HepG2 (cell line): Measurements from ENCODE around the gene HSD11B1. TPM values are rescaled to one million over a fixed set of nuclear protein-coding genes. Genes with fewer than 3 reads are reported as not detected.

ENCODE experiments used
- ATAC-seq: fragments of 200-7000 bp; cut with Tn5 transposase; 3 replicates; pipeline ENCODE4 v1.9.1; 2020; ENCODE audit warnings: mild to moderate bottlenecking, moderate library complexity
- BruUV-seq: library from RNA; stranded (reverse); fragments of 400-500 nt; replicated peaks from 2 replicates; lab custom pipeline; 2021; lab: Mats Ljungman, UMichigan
- CTCF ChIA-PET: fragments of 300-600 bp; formaldehyde crosslinking; extraction: SDS; loops from one replicate; lab custom pipeline; 2021; ENCODE audit warnings: low total read pairs, inconsistent platforms, low intra/inter-chr PET ratio; lab: Yijun Ruan, JAX
- POLR2A ChIA-PET: fragments of 350-600 bp; sonication (Branson Sonifier 250); formaldehyde crosslinking; loops from one replicate; lab custom pipeline; 2020; ENCODE audit warnings: antibody characterized with exemption, inconsistent platforms; lab: Yijun Ruan, JAX
- DNase-seq: peaks from one replicate; pipeline ENCODE4 v3.0.0-alpha.2; 2015; ENCODE audit warnings: low spot score
- FAIRE-seq: peaks from 3 replicates; lab custom pipeline; 2011; peaks lifted over from hg19 to GRCh38; lab: Jason Lieb, UNC
- H2AFZ ChIP-seq: one replicate; pipeline ENCODE4 v1.6.1; 2011; ENCODE audit warnings: low read length, inconsistent platforms
- H3K27ac ChIP-seq: fragments of 300-600 bp; 3 replicates; pipeline ENCODE4 v1.8.0; 2011; ENCODE audit warnings: mixed run types, mild to moderate bottlenecking, mixed read lengths, low read length, inconsistent platforms; ENCODE audit not compliant: insufficient read depth; ENCODE audit errors: extremely low read length
- H3K27me3 ChIP-seq, 2 experiments: fragments of 200-600 bp in 1 of 2; 2 replicates in 1 of 2; 3 replicates in 1 of 2; pipeline versions ENCODE4 v1.6.0 to v1.8.0; 2011; ENCODE audit warnings: low read length in 2 of 2, mild to moderate bottlenecking in 2 of 2, moderate library complexity in 2 of 2, inconsistent platforms in 1 of 2; ENCODE audit not compliant: insufficient read depth in 2 of 2, control insufficient read depth in 1 of 2
- H3K36me3 ChIP-seq, 2 experiments: fragments of 200-600 bp in 1 of 2; replicated peaks in 1 of 2; 2 replicates in 1 of 2; 3 replicates in 1 of 2; pipeline versions ENCODE4 v1.5.1 to v1.8.0; 2011; ENCODE audit warnings: low read length in 2 of 2, inconsistent platforms in 1 of 2; ENCODE audit not compliant: insufficient read depth in 2 of 2, control insufficient read depth in 1 of 2
- H3K4me1 ChIP-seq: 2 replicates; pipeline ENCODE4 v1.5.1; 2012; ENCODE audit warnings: low read length, inconsistent platforms; ENCODE audit not compliant: insufficient read depth
- H3K4me2 ChIP-seq: 2 replicates; pipeline ENCODE4 v1.6.0; 2011; ENCODE audit warnings: low read depth, low read length, inconsistent platforms
- H3K4me3 ChIP-seq, 3 experiments: fragments of 200-600 bp in 1 of 3; sonication (generic), shearing (Covaris generic) in 1 of 3; replicated peaks in 1 of 3; 2 replicates each; pipeline ENCODE4 v1.5.1; 2011 to 2016; ENCODE audit warnings: low read length in 3 of 3, inconsistent platforms in 2 of 3, low read depth in 2 of 3, mild to moderate bottlenecking in 2 of 3, control low read depth in 1 of 3, mixed read lengths in 1 of 3; ENCODE audit not compliant: insufficient read depth in 1 of 3
- H3K79me2 ChIP-seq: one replicate; pipeline ENCODE4 v1.6.1; 2011; ENCODE audit warnings: low read length, inconsistent platforms; ENCODE audit not compliant: insufficient read depth
- H3K9ac ChIP-seq: 2 replicates; pipeline ENCODE4 v1.6.0; 2011; ENCODE audit warnings: mild to moderate bottlenecking, low read depth, low read length, inconsistent platforms; ENCODE audit not compliant: insufficient read depth
- H3K9me3 ChIP-seq: 2 replicates; pipeline ENCODE4 v1.5.1; 2012; ENCODE audit warnings: mild to moderate bottlenecking, low read length
- H4K20me1 ChIP-seq: 2 replicates; pipeline ENCODE4 v1.6.0; 2011; ENCODE audit warnings: inconsistent platforms, mild to moderate bottlenecking, low read length, moderate library complexity; ENCODE audit not compliant: insufficient read depth
- CENPX ChIP-seq: sonication (generic); formaldehyde crosslinking; IDR thresholded peaks from 2 replicates; pipeline ENCODE4 v1.9.0; 2021; ENCODE audit warnings: mild to moderate bottlenecking, missing genetic modification reagents, moderate library complexity
- ELF3 ChIP-seq: IDR thresholded peaks from 2 replicates; pipeline ENCODE4 v1.6.1; 2016; ENCODE audit warnings: missing genetic modification reagents, missing compliant biosample characterization
- ISL2 ChIP-seq: sonication (generic); formaldehyde crosslinking; IDR thresholded peaks from 2 replicates; pipeline ENCODE4 v1.5.0; 2020; ENCODE audit warnings: missing genetic modification reagents
- NR1H2 ChIP-seq: sonication (generic); formaldehyde crosslinking; IDR thresholded peaks from 2 replicates; pipeline ENCODE4 v1.8.1; 2022; ENCODE audit warnings: low read depth, missing genetic modification reagents, borderline replicate concordance
- NR2F1 ChIP-seq, 2 experiments: fragments of 450-650 bp in 1 of 2; formaldehyde crosslinking in 1 of 2; IDR thresholded peaks; 2 replicates each; pipeline versions ENCODE4 v1.5.0 to v1.6.1; 2016 to 2020; ENCODE audit warnings: mild to moderate bottlenecking in 1 of 2, missing compliant biosample characterization in 1 of 2, missing genetic modification reagents in 1 of 2, moderate library complexity in 1 of 2
- POGZ ChIP-seq: sonication (generic); formaldehyde crosslinking; IDR thresholded peaks from 2 replicates; pipeline ENCODE4 v1.4.0; 2020; ENCODE audit warnings: mild to moderate bottlenecking, missing genetic modification reagents
- POLR2G ChIP-seq: fragments of 200-400 bp; formaldehyde crosslinking; IDR thresholded peaks from 2 replicates; pipeline ENCODE4 v1.6.1; 2018; ENCODE audit warnings: mild to moderate bottlenecking, low read depth, low read length, moderate library complexity
- SALL2 ChIP-seq: sonication (generic); formaldehyde crosslinking; IDR thresholded peaks from 2 replicates; pipeline ENCODE4 v1.8.1; 2023; ENCODE audit warnings: mild to moderate bottlenecking, missing genetic modification reagents, inconsistent platforms
- SIN3A ChIP-seq: IDR thresholded peaks from 2 replicates; pipeline ENCODE4 v1.6.1; 2011; ENCODE audit warnings: low read depth, mild to moderate bottlenecking, control low read depth, low read length, borderline replicate concordance
- YEATS2 ChIP-seq: sonication (generic); formaldehyde crosslinking; IDR thresholded peaks from 2 replicates; pipeline ENCODE4 v1.4.0; 2020; ENCODE audit warnings: missing genetic modification reagents, borderline replicate concordance
- ZFAT ChIP-seq: sonication (generic); formaldehyde crosslinking; conservative IDR thresholded peaks from 2 replicates; pipeline ENCODE4 v1.8.1; 2023; ENCODE audit warnings: missing genetic modification reagents, inconsistent platforms
- ZMYM3 ChIP-seq: sonication (generic); formaldehyde crosslinking; IDR thresholded peaks from 2 replicates; pipeline ENCODE4 v1.5.1; 2020; ENCODE audit warnings: mild to moderate bottlenecking, missing genetic modification reagents
- ZNF20 ChIP-seq: sonication (generic); formaldehyde crosslinking; IDR thresholded peaks from 2 replicates; pipeline ENCODE4 v1.4.0; 2020; ENCODE audit warnings: mild to moderate bottlenecking, moderate library complexity, missing genetic modification reagents
- ZNF556 ChIP-seq: sonication (generic); formaldehyde crosslinking; IDR thresholded peaks from 2 replicates; pipeline ENCODE4 v1.4.0; 2020; ENCODE audit warnings: mild to moderate bottlenecking, missing genetic modification reagents, borderline replicate concordance
- ZNF598 ChIP-seq: sonication (generic); formaldehyde crosslinking; IDR thresholded peaks from 2 replicates; pipeline ENCODE4 v1.5.1; 2020; ENCODE audit warnings: mild to moderate bottlenecking, missing genetic modification reagents, borderline replicate concordance
- ZNF891 ChIP-seq: sonication (generic); formaldehyde crosslinking; IDR thresholded peaks from 2 replicates; pipeline ENCODE4 v1.5.0; 2020; ENCODE audit warnings: mild to moderate bottlenecking, missing genetic modification reagents
- WGBS: methylation state at CpG from one replicate; pipeline ENCODE4 v1.1.6; 2017; ENCODE audit warnings: low lambda C conversion rate; 5-methylcytosine and 5-hydroxymethylcytosine counted together
- in situ Hi-C: cut with HindIII; loops from 2 replicates; pipeline ENCODE4 v1.10.0; 2017; ENCODE audit warnings: low pct_unique_long_range_greater_than_20kb; ENCODE audit not compliant: extremely low pct_ligation_motif_present
- intact Hi-C: fragments of 100-400 bp; cut with micrococcal nuclease; formaldehyde crosslinking; loops from one replicate; pipeline ENCODE4 v1.10.0; 2022; ENCODE audit not compliant: unreplicated experiment
- polyA plus RNA-seq, 8 experiments: library from polyadenylated mRNA; depleted of rRNA in 3 of 8; stranded (reverse) in 7 of 8; unstranded in 1 of 8; fragments of >200 nt; fragmentation: Illumina TruSeq in 4 of 8; extraction: Trizol in 4 of 8; gene quantifications; 2 replicates each; pipeline versions ENCODE4 v1.2.1 to v1.2.3, GENCODE V29; 2011 to 2016; ENCODE audit warnings: low read depth in 4 of 8, missing spikeins in 1 of 8, mixed read lengths in 1 of 8; ENCODE audit not compliant: insufficient read depth in 1 of 8
- total RNA-seq, 5 experiments: library from RNA; depleted of rRNA; stranded (reverse); fragments of >200 nt; fragmentation: Illumina TruSeq; extraction: Trizol; gene quantifications; 2 replicates each; pipeline ENCODE4 v1.2.3, GENCODE V29; 2016; ENCODE audit warnings: low read depth in 1 of 5
- TF ChIP-seq, protein P1 (sequence below): IDR thresholded peaks from 2 replicates; pipeline ENCODE4 v1.6.1; 2018; ENCODE audit warnings: missing genetic modification reagents

HSD11B1 gene
- total and polyA plus RNA-seq, 2 of the 13 experiments (the other 11 are each of a cell fraction or from before 2014, with no cell fraction given): not detected

DNA sequence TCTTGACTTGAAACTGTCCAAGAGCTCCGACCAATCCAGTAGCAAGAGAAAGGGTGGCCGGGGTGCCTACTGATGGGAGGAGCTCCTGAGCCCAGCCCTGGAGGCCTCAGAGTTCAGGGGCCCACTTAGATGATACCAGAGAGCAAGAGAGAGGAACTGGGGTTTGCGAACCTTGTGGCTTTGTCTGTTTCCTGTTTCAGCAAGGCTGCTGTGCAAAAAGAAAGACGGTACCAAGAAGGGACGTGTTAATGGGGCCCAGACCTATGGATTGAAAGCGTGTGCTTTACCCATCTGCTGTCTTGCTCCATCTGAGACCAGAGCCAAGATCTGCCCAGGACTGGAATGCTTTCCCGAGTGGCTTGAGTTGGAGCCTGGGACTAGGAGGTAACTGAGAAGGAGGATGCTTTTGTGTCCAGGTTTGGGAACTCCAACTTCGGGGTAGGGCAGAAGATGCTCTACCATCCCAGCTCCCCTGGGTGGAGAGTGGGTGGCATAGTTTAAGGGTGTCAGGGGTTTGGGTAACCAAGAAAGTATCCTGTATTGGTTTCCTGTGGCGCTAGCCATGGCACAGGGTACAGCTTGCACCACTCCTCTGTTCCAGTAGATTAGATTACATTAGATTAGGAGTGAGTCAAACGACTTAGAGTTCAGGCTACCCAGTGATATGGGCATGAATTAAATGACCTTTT, 51.4 kb downstream of the HSD11B1 start, which contains the start of gene TRAF3IP3:
Gene TRAF3IP3, plus strand, starts transcription at position 128 of the 689 bp plus-strand sequence. CDS start 3,987 bp downstream, outside the sequence.
- in situ Hi-C loops: no loop called here
- Histone ChIP-seq H3K4me3 (no peak within 1 kb of the TSS), H3K36me3 (no peaks in the 10 kb centered on the region), H3K79me2 (no peaks in the 10 kb centered on the region), H3K27me3 (no peaks in the 10 kb centered on the region; a peak in 1 of 5 replicates), H3K9me3 (no peaks in the 10 kb centered on the region), H4K20me1 (no peaks in the 10 kb centered on the region), H3K9ac (no peak within 1 kb of the TSS), H3K4me2 (no peak within 1 kb of the TSS), H2AFZ (no peak within 1 kb of the TSS), H3K4me1 (no peaks in the 10 kb centered on the region), H3K27ac (no peak within 1 kb of the TSS)
- WGBS: 13% methylated on average over 10 of the region's 10 CpGs
- DNase-seq (no peak), FAIRE-seq (no peak), ATAC-seq (no peak)
- intact Hi-C loops: no loop called here
- no peak for TF ChIP-seq POGZ (CRISPR knock-in tag)
- TF ChIP-seq POLR2G: no peak
- TF ChIP-seq ISL2 (CRISPR knock-in tag): no peak
- TF ChIP-seq ZNF891 (CRISPR knock-in tag): no peak
- TF ChIP-seq ZNF556 (CRISPR knock-in tag): no peak
- TF ChIP-seq SIN3A: no peak
- no peak for TF ChIP-seq CENPX (CRISPR knock-in tag)
- TF ChIP-seq ZNF20 (CRISPR knock-in tag): no peak
- TF ChIP-seq ZFAT (CRISPR knock-in tag): no peak
- TF ChIP-seq, protein P1, sequence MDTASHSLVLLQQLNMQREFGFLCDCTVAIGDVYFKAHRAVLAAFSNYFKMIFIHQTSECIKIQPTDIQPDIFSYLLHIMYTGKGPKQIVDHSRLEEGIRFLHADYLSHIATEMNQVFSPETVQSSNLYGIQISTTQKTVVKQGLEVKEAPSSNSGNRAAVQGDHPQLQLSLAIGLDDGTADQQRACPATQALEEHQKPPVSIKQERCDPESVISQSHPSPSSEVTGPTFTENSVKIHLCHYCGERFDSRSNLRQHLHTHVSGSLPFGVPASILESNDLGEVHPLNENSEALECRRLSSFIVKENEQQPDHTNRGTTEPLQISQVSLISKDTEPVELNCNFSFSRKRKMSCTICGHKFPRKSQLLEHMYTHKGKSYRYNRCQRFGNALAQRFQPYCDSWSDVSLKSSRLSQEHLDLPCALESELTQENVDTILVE (CRISPR knock-in tag): no peak
- no peak for TF ChIP-seq ELF3 (CRISPR knock-in tag)
- TF ChIP-seq NR1H2 (CRISPR knock-in tag): no peak
- TF ChIP-seq ZMYM3 (CRISPR knock-in tag): no peak
- TF ChIP-seq NR2F1 (CRISPR knock-in tag; IDR thresholded peaks at IDR 0.05): no peak
- no peak for TF ChIP-seq SALL2 (CRISPR knock-in tag)
- TF ChIP-seq ZNF598: no peak
- no peak for TF ChIP-seq YEATS2 (CRISPR knock-in tag)
- POLR2A ChIA-PET: no interaction called here
- CTCF ChIA-PET: no interaction called here
- no TSS peak for BruUV-seq
